Liver (tissue), 9 donors: ENCODE results near the gene GSKIP. TPM values are rescaled to one million over a fixed set of nuclear protein-coding genes. Genes with fewer than 3 reads are reported as not detected.

ENCODE experiments used
- DNase-seq: peaks from one replicate; pipeline ENCODE4 v3.0.0-alpha.2; 2017; ENCODE audit warnings: low spot score
- H3K27ac ChIP-seq, 2 donors: one replicate each; pipeline ENCODE4 v1.7.0; 2013; ENCODE audit warnings: inconsistent platforms in 2 of 2, low read length in 2 of 2, control low read depth in 1 of 2, low read depth in 1 of 2, mild to moderate bottlenecking in 1 of 2
- H3K27me3 ChIP-seq, 4 donors: one replicate each; pipeline versions ENCODE4 v1.6.1 to v1.7.0; 2013; ENCODE audit warnings: low read length in 3 of 4, inconsistent platforms in 1 of 4, mild to moderate bottlenecking in 1 of 4, moderate library complexity in 1 of 4; ENCODE audit not compliant: control insufficient read depth in 4 of 4, insufficient read depth in 4 of 4
- H3K36me3 ChIP-seq, 4 donors: one replicate each; pipeline versions ENCODE4 v1.6.1 to v1.7.0; 2013; ENCODE audit warnings: low read length in 3 of 4, mild to moderate bottlenecking in 3 of 4, low read depth in 1 of 4, moderate library complexity in 1 of 4; ENCODE audit not compliant: control insufficient read depth in 4 of 4, insufficient read depth in 3 of 4
- H3K4me1 ChIP-seq, 4 donors: one replicate each; pipeline versions ENCODE4 v1.6.1 to v1.7.0; 2013; ENCODE audit warnings: low read length in 3 of 4, mild to moderate bottlenecking in 3 of 4, moderate library complexity in 1 of 4; ENCODE audit not compliant: control insufficient read depth in 4 of 4, insufficient read depth in 4 of 4
- H3K4me3 ChIP-seq, 3 donors: one replicate each; pipeline versions ENCODE4 v1.6.1 to v1.7.0; 2013; ENCODE audit warnings: low read length in 3 of 3, control low read depth in 1 of 3, low read depth in 1 of 3, mild to moderate bottlenecking in 1 of 3
- H3K9ac ChIP-seq, 2 donors: one replicate each; pipeline ENCODE4 v1.7.0; 2013; ENCODE audit warnings: low read length in 2 of 2, mild to moderate bottlenecking in 2 of 2, moderate library complexity in 2 of 2, control low read depth in 1 of 2, low read depth in 1 of 2
- H3K9me3 ChIP-seq, 4 donors: one replicate each; pipeline versions ENCODE4 v1.6.1 to v1.7.0; 2013; ENCODE audit warnings: low read length in 3 of 4; ENCODE audit not compliant: control insufficient read depth in 4 of 4
- ATF3 ChIP-seq: IDR thresholded peaks from 2 replicates; pipeline ENCODE4 v1.6.1; 2016; ENCODE audit warnings: antibody characterized with exemption
- CTCF ChIP-seq: fragments of 150-350 bp; IDR thresholded peaks from 2 replicates; pipeline ENCODE4 v1.5.1; 2017; ENCODE audit warnings: improper control_type of control experiment, low read depth, low read length; ENCODE audit not compliant: missing input control
- EGR1 ChIP-seq, 2 donors: IDR thresholded peaks; 2 replicates each; pipeline ENCODE4 v1.6.1; 2016 to 2018; ENCODE audit warnings: antibody characterized with exemption in 2 of 2, low read depth in 2 of 2
- FOXA1 ChIP-seq: IDR thresholded peaks from 2 replicates; pipeline ENCODE4 v1.6.1; 2016; ENCODE audit warnings: antibody characterized with exemption
- FOXA2 ChIP-seq: IDR thresholded peaks from 2 replicates; pipeline ENCODE4 v1.6.1; 2016; ENCODE audit warnings: antibody characterized with exemption
- GABPA ChIP-seq, 2 donors: IDR thresholded peaks in 1 of 2; conservative IDR thresholded peaks in 1 of 2; 2 replicates each; pipeline ENCODE4 v1.6.1; 2016; ENCODE audit warnings: antibody characterized with exemption in 2 of 2, mild to moderate bottlenecking in 1 of 2, moderate library complexity in 1 of 2
- HNF4A ChIP-seq, 2 donors: conservative IDR thresholded peaks; 2 replicates each; pipeline ENCODE4 v1.6.1; 2016; ENCODE audit warnings: antibody characterized with exemption in 2 of 2, mild to moderate bottlenecking in 2 of 2
- HNF4G ChIP-seq: IDR thresholded peaks from 2 replicates; pipeline ENCODE4 v1.6.1; 2016; ENCODE audit warnings: antibody characterized with exemption
- JUND ChIP-seq, 2 donors: IDR thresholded peaks; 2 replicates each; pipeline ENCODE4 v1.6.1; 2016; ENCODE audit warnings: antibody characterized with exemption in 2 of 2
- MAX ChIP-seq: IDR thresholded peaks from 2 replicates; pipeline ENCODE4 v1.6.1; 2016; ENCODE audit warnings: antibody characterized with exemption
- NR2F2 ChIP-seq: IDR thresholded peaks from 2 replicates; pipeline ENCODE4 v1.6.1; 2016; ENCODE audit warnings: antibody characterized with exemption
- RAD21 ChIP-seq, 2 donors: IDR thresholded peaks; 2 replicates each; pipeline ENCODE4 v1.6.1; 2016; ENCODE audit warnings: antibody characterized with exemption in 2 of 2, mild to moderate bottlenecking in 2 of 2
- REST ChIP-seq: IDR thresholded peaks from 2 replicates; pipeline ENCODE4 v1.6.1; 2016; ENCODE audit warnings: antibody characterized with exemption, mild to moderate bottlenecking
- RXRA ChIP-seq, 2 donors: IDR thresholded peaks; 2 replicates each; pipeline ENCODE4 v1.6.1; 2017 to 2018; ENCODE audit warnings: antibody characterized with exemption in 2 of 2, mild to moderate bottlenecking in 1 of 2
- SP1 ChIP-seq: IDR thresholded peaks from 2 replicates; pipeline ENCODE4 v1.6.1; 2018; ENCODE audit warnings: antibody characterized with exemption, mild to moderate bottlenecking
- TAF1 ChIP-seq: conservative IDR thresholded peaks from 2 replicates; pipeline ENCODE4 v1.6.1; 2016; ENCODE audit warnings: antibody characterized with exemption, mild to moderate bottlenecking
- YY1 ChIP-seq: IDR thresholded peaks from 2 replicates; pipeline ENCODE4 v1.6.1; 2016; ENCODE audit warnings: antibody characterized with exemption, mild to moderate bottlenecking
- ZBTB33 ChIP-seq: IDR thresholded peaks from 2 replicates; pipeline ENCODE4 v1.6.1; 2016; ENCODE audit warnings: antibody characterized with exemption
- WGBS: extraction: QIAGEN DNeasy Blood & Tissue Kit; methylation state at CpG from one replicate; pipeline ENCODE4 v1.1.7; 2013; 5-methylcytosine and 5-hydroxymethylcytosine counted together
- polyA plus RNA-seq, 2 donors: library from polyadenylated mRNA; stranded (reverse) in 1 of 2; unstranded in 1 of 2; fragments of 200-250 nt in 1 of 2; fragments of >200 nt in 1 of 2; fragmentation: Nextera tagmentation in 1 of 2; extraction: Ambion mirVana in 1 of 2; gene quantifications; one replicate each; pipeline versions ENCODE4 v1.2.1 to v1.2.3, GENCODE V29; 2013 to 2015
- total RNA-seq, 2 donors: library from RNA; depleted of rRNA; stranded (reverse); fragments of >200 nt; gene quantifications; one replicate each; pipeline ENCODE4 v1.2.3, GENCODE V29; 2014
- donor health status: healthy.
- donor health status: healthy.
- donor health status: healthy.
- donor health status: healthy.
- donor health status: healthy.

The GSKIP gene
- total and polyA plus RNA-seq, 4 donors = 10.9 to 23.7 (median 14.4) TPM

GRCh38 chr14:96359959-96360358, 3.4 kb upstream of the GSKIP start:
- TF ChIP-seq REST (no peak), EGR1 (IDR thresholded peaks at IDR 0.05; ENCODE audit: low read depth in 2 of 2) (no peak), NR2F2 (no peak), RAD21 (IDR thresholded peaks at IDR 0.05) (no peak), ATF3 (no peak), HNF4G (no peak), JUND (IDR thresholded peaks at IDR 0.05) (no peak), FOXA2 (no peak), GABPA (IDR thresholded peaks at IDR 0.05 in 1 of 2, conservative IDR thresholded peaks at IDR 0.05 in 1 of 2) (no peak), YY1 (no peak), FOXA1 (no peak), MAX (no peak), ZBTB33 (no peak), SP1 (no peak)
- Histone ChIP-seq H3K36me3 (peaks cover 0 to 3% (median 0%) of the 10 kb centered on the region in 4 donors), H3K9me3 (no peaks in the 10 kb centered on the region), H3K4me3 (no peak overlapping the region), H3K4me1 (peaks cover 1 to 21% (median 18%) of the 10 kb centered on the region in 4 donors), H3K9ac (no peak overlapping the region), H3K27me3 (no peaks in the 10 kb centered on the region), H3K27ac (no peak overlapping the region)
- DNase-seq = no peak

- 1% methylated on average over 27 of the region's 27 CpGs for WGBS
- Histone ChIP-seq H3K9me3 (no peaks in the 10 kb centered on the region), H3K9ac (peak overlapping the region; percentile 86 to 96), H3K4me1 (peaks cover 4 to 23% (median 20%) of the 10 kb centered on the region in 4 donors), H3K27me3 (no peaks in the 10 kb centered on the region), H3K4me3 (peak overlapping the region; percentile 90 to 95 (median 92)), H3K36me3 (peaks cover 0 to 3% (median 0%) of the 10 kb centered on the region in 4 donors), H3K27ac (peak overlapping the region; percentile 94 to 98)
- peak; percentile 54 for DNase-seq
- TF ChIP-seq FOXA2 = peak; percentile 6
- TF ChIP-seq GABPA (IDR thresholded peaks at IDR 0.05 in 1 of 2, conservative IDR thresholded peaks at IDR 0.05 in 1 of 2) = peak in 1 of 2 donors; percentile 63
- TF ChIP-seq JUND (IDR thresholded peaks at IDR 0.05) = peak in 1 of 2 donors; percentile 1
- peak in 1 of 2 donors; percentile 24 for TF ChIP-seq RXRA (IDR thresholded peaks at IDR 0.05)
- TF ChIP-seq MAX = peak; percentile 66
- TF ChIP-seq CTCF = no peak
- no peak for TF ChIP-seq ATF3
- peak; percentile 79 for TF ChIP-seq YY1
- TF ChIP-seq HNF4A (conservative IDR thresholded peaks at IDR 0.05) = peak in 1 of 2 donors; percentile 10
- TF ChIP-seq TAF1 = peak; percentile 38
- peak; percentile 37 for TF ChIP-seq FOXA1
These were observed 1.0 kb upstream of the GSKIP start for GRCh38 chr14:96362071-96362964.
